OCI-M2 (cell line): ENCODE measurements around the gene HPCAL1.

Experiments used
- DNase-seq: peaks from one replicate; lab custom pipeline; 2025; ENCODE audit not compliant: unreplicated experiment; lab: John Stamatoyannopoulos, UW

HPCAL1 gene

DNA sequence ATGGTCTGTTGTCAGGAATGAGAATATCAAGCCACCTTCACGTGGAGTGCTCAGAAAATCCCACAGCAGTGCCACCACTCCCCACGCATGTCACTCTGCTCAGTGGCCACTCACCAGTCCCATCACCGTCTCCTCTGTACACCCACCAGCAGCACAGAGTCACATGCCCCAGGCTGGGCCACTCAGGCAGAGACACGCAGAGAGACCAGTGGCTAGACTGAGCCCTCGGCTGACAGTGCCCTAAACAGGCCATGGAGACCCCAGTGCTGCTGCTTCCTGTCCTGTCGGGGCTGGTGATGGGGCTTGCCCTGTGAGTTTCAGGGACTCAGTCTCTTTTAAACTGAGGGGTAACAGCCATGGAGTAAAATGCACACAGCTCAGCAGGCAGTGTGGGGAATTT is 119.5 kb downstream of the HPCAL1 start:
- DNase-seq = no peak

DNA sequence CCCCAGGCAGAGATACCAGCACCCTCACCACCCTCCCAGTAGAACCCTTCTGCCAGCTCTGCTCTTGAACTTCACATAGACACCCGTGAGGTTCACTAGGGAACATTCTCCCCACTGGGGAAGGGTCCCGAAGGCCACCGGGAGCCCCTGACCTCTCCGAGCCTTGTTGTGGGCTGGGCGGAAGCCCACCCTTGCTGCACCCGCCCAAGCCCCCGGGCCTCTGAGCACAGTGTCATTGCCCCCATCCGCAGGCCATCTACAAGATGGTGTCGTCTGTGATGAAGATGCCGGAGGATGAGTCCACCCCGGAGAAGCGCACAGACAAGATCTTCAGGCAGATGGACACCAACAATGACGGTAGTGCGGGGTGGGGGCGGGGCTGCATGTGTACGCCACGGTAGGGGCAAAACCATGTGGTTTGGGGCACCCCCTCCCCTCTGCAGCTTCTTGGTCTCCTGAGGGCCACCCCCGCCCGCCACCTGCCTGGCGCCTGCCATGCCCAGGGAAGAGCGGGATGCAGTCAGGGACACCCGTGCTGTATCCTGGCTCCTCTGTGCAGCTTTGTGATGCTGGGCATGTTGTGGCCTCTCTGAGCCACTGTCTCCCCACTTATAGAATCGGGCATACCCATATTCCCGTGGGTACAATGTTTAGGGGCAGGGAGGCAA is 120.2 kb downstream of the HPCAL1 start:
- no peak for DNase-seq

DNA sequence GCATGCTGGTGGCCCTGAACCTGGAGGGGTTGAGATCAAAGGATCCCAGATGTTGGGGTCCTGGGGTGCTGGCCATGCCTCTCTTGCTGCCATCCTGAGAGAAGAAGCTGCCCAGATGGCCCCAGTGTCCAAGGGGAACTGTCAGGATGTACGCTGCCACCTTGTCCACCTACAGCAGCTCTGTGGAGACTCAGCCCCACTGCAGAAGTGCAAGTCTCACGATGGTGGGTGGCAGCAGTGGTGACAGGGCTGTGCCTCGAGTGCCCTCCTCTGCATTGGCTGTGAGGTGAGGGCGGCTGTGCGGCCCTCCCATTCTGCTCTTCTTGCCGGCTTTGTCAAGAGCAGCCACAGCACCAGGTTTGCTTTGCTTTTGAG is 120.7 kb downstream of the HPCAL1 start:
- DNase-seq = no peak

DNA sequence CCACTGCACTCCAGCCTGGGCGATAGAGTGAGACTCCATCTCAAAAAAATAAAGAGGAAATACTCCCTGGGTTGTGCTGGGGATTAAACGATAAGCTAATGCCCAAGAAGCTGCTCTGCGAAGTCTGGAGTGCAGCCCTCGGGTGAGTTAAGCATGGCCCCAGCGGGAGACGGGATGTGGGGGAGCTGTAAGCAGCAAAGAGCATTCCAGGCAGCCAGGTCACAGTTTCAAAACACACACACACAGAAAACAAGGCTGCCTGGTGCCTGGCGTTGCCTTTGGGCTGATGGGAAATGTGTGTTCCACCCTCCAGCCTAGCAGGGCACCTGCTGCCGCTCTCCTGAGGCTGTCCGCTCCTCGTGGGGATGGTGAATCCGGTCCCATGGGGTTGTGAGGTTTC is 121.3 kb downstream of the HPCAL1 start:
- no peak for DNase-seq

DNA sequence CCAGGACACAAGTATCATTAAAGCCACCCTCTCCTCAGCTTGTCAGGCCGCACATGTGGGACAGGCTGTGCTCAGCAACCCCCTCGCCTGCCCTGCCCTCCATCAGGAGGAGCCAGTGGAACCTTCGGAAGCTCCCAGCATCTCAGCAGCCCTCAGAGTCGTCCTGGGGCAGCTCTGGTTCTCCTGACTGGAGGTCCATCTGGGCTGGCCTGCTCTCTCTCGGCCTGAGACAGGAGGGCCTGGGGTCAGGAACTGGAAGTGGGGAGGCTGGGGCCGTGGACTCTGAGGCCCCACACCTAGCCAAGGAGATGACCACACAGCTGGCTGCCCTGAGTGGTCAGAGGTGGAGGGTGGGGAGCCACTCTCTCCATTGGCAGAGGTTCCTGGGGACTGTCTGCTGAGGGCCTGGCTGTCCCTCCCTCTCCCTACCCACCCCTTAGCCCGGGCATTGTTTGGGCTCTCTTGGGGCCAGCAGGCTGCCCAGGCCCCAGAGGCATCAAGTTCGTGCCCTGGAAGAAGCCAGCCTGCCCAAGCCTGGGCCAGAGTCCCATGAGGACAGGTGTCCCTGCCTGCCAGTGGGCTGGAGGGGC is 122.3 kb downstream of the HPCAL1 start:
- DNase-seq = no peak

DNA sequence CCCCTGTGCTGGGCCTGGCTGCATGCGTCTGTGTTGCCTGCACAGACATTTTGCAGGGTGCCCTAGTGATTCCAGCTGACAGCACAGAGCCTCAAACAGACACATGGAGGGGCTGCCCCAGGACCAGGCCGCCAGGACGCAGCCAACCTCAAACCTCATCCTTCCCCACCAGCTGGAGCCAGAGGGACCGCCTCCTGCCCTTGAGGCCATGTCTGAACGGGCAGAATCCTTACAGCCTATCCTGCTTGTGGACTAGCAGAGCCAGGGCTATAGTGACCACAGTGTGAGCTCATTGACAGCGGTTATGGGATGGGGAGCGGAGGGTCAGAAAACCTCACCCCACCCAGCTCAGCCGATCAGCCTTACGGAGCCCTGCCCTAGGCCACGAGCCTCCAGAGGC is 123.0 kb downstream of the HPCAL1 start:
- DNase-seq = no peak

DNA sequence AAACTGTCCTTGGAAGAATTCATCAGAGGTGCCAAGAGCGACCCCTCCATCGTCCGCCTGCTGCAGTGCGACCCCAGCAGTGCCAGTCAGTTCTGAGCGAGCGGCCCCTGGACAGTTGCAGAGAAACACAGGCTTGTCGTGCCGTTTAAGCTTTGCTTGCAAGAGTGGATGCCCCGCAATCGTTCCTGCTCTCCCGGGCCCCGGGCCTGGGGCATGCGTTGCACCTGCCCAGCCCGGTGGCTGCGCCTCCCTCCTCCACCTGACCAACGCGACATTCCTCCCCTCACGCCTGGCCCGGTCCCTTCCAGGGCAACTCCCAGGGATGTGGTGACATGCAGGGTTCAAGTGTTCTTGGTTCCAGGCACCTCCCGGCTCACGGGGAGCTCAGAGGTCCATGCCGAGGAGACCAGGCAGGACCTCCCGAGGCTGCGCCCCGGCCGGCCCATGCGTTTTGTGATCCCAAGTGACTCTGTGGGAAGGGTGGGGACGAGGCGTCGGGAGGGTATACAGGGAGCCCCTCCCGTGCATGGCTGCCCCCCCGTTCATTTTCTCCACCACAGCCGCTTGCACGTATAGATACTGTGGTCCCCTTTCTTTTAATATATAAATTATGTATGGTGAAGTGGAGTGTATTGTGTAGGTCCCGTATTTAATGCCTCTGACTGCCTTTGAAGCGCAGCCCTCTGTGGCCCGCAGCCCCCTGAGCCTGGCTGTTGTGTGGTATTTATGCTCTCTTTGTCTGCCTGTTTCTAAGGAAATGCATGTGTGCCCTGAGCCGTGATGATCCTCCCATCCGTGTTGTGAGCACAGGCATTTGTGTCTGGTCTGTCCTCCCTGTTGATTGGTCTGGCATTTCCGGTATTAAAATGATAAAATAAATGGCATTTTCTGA is 124.3 kb downstream of the HPCAL1 start:
- no peak for DNase-seq

DNA sequence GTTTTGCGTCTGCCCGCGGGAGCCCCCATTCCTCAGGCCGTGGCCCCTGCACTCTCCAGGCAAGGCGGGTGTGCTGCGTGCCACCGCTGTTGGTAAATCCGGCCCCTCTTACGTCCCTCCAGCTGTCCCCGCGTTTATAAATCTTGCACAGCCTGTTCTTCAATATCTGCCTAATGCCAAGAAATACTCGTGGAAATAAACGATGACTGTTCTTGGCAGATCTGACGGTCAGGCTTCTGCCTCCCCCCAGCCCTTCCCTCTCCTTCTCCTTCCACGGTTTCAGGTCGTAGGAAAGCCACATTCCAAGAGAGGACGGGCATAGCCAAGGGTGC is 124.9 kb downstream of the HPCAL1 start:
- no peak for DNase-seq

DNA sequence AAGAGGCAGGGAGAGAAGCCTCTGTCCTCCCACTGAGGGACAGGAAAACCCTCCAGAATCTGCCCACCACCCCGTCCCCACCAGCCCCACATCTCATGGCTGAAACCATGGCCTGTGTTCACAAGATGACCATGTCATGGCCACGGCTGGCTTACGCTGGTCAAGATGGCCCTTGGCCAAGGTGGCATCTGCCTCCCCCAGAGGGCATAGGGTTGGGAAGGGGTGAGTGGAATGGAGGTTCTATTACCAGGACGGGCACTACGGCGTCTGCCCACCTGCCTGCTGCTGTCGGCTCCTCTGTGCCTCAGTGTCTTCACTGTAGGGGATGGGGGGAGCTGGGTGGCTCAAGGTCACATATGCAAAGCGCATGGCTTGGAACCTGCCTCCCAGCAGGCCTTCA is 125.7 kb downstream of the HPCAL1 start:
- DNase-seq = no peak

DNA sequence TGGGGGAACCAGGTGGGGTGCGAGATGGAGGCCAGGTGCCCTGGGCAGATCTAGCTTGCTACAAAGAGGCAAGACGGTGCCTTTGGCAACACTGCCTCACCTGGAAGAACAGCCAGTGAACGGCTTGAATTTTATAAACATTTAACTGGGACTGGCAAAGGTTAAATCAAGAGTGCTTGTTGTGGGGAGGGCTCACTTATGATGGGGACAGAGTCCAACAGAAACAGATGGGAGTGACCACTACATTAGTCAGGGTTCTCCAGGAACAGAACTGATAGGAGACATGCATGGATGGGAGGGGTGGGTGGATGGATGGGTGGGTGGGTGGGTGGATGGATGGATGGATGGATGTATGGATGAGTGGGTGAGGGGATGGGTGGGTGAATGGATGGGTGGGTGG is 126.2 kb downstream of the HPCAL1 start:
- DNase-seq = no peak

DNA sequence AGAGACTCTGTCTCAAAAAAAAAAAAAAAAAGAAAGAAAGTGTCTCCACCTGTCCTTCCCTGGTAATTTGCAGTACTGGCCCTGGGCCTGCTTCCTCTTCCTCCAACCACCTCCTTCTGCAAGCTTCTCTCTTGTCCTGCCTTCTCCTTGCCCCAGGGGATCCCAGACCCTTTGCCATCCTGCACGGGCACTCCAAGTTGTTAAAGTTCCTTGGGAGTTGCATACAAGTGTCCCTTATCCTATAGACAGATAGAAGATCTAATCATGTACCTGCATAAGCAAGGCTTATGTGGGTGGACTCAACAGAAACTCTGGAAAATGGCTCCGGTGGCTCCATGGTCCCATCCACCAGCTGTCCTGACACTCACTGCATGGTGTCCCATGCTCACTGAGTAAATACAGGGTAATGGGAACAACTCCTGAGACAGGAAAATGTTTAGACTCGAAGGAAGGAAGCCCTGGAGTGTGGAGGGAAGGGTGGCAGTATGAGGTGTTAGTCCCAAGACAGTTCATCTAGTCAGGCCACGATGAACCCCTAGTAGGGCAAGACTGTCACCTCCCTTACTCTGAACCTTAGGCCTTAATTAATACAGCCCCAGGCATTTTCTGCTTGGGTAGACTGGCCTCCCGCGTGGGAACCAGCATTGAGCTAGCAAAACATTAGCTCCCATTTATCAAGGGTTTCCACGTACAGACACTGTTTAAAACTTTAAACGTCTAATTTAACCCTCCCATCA is 128.3 kb downstream of the HPCAL1 start:
- DNase-seq = no peak

DNA sequence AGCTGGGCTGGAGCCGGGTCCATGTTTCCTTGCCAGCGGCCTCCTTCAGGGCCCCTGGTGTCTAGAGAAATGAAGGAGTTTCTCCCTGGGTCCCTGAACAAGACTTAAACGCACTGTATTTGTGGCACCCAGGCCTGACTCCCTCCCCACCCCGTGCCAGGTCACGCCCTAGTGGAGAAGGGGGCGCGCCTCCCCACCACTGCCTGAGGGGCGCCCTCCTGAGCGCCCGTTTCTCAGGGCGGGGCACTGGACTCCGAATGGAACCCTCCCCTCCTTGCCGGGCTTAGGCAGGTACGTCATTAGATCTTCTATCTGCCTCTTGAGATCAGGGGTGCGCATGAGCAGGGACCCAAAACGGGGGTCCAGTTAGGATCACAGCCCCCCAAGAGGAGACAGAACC is 129.1 kb downstream of the HPCAL1 start:
- no peak for DNase-seq

DNA sequence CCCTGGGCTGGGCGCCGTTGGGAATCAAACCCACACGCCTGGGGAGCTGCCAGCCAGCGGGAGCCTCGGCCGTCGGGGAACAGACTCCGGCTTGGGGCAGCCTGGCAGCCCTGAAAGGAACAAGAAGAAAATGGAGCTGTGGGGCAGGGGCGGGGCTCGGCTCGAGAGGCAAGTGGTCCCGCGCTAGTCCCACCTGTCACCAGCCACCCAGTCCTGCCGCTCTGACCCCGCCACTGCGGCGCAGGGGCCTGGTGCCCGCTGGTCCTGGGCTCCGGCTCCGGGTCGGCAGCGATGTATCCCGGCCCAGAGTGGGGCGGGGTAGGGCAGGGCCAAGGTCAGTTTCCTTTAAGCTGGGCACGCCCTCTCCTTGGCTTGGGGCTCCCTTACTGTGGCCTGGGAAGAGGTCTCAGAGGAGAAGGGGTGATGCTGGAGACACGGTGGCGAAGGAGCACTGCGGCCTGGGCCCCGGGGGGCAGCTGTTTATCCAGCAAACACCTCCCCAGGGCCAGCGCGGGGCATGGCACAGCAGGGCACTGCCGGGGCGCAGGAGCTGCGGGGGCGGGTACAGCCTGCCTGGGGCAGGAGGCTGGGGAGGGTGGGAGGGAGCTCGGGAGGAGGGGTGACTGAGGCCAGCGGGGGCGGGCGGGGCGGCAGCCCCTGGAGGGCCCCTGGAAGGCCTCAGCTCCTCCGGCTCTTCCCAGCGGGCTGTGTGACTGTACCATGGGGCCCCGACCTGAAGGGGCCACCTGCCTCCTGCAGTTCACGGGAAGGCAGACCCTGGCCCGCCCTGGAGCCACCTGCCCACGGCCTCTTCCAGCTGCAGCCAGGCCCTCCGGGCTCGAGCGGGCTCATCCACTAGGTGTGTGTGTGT is 129.8 kb downstream of the HPCAL1 start:
- no peak for DNase-seq

DNA sequence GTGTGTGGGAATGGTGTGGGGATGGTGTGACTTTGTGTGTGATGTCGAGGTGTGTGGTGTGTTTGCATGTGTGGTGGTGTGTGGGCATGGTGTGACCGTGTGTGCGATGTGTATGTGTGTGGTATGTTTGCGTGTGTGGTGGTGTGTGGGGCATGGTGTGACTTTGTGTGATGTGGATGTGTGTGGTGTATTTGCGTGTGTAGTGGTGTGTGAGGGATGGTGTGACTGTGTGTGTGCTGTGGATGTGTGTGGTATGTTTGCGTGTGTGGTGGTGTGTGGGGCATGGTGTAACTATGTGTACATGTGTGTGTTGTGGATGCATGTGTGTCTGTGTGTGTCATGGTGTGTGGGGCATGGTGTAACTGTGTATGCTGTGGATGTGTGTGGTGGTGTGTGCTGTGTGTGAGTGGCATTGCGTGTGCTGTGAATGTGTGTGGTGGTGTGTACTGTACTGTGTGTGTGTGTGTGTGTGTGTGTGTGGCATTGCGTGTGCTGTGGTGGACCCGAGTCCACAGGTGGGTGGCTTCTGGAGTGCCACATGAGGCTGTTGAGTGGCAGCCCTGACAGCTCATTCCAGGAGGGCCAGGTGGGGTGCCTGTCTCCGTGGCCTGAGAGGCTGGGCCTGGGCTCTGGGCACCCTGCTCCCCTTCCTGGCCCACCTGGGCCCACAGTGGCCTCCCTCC is 130.7 kb downstream of the HPCAL1 start:
- no peak for DNase-seq

DNA sequence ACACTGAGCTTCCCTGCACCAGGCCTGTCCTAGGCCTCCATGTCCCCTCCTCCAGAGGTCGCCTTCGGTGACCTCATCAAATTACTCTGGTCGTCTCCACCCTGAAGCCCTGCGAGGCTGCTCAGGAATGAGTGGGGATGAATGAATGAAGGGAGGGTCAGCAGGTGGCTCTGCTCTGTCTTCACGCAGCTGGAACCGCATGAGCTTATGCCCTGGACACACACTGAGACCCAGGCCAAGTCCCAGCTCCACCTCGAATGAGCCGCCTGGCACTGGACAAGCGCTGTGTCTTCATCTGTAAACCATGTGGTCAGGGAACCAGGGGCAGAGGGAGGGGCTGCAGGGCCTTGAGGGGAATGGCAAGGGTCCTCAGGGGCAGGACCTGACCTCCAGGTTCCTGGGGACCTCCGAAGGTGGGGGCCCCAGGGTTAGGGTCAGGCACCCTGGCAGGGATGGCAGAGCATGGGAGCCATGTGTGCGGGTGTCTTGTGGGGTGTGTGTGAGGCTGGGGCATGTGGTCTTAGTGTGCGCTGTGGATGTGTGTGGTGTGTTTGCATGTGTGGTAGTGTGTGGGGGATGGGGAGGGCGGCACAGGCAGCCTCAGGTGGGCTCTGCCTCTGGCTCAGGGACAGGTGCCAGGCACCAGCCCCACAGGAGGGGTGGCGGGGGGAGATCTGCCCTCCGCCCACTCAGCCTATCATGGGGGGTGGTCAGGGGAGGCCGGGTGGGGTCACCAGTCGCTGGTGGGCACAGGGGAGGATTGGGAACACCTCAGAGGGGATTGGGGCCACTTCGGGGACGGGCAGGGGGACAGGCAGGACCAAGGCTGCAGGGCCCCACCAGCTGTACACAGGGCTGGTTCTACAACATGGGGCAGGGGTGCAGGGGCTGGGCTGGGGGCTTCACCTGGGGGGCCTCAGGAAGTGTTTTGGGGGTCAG is 131.5 kb downstream of the HPCAL1 start:
- DNase-seq = no peak

DNA sequence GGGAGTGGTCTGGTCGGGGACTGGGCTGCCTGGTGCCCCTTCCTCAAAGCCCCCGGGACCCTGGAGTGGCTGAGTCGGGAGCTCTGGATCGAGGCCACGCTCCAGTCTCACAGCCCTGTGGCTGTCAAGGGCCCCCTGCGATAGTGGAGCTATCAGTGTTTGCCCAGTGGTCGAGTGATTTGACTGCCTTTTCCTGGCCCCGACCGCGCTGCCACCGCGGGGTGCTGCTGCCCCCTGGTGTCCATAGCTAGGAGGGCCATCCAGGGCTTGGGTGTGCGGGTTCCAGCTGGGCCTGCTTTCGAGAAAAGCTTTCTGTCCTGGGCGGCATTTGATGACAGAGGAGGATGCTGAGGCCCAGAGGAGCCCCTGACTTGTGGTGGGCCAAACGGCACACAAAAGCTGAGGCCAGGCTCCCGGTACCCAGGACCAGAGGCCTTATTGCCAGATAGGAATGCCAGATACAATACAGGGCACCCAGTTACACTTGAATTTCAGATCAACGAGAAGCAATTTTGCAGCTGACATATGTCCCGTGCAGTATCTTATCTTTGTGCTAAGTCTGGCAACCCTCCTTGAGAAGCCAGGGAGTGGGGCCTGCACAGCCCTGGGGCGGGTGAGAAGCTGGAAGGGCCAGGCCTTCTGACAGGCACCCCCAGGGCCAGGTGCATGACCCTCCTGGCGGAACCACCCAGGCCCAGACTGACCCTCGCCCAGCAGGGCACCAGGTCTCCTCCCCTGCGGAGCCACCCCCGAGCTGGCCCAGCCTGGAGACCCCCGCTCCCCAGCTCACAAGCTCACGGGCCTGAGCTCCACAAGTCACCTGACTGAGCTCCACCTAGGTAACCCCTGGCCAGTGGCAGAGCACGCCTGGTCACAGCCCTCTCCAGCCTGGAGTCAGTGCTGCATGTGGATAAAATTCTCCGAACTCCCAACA is 132.4 kb downstream of the HPCAL1 start:
- DNase-seq = peak; percentile 45

DNA sequence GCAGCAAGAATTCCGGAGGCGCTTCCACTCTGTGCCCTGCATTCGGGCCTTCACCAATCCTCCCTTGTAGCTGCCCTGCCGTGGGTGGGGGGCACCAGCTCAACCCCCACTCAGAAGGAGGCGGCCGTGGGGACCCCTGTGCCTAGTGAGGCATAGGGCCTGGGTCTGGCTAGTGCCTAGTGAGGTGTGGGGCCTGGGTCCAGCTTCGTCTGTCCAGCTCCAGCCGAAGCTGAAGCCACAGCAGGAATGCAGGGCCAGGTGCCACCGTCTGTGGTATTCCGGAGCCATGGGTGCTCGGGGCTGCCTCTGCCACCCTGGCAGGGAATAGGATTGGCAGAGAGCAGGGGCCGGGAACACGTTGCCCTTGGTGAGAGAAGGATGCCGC is 133.1 kb downstream of the HPCAL1 start:
- no peak for DNase-seq

DNA sequence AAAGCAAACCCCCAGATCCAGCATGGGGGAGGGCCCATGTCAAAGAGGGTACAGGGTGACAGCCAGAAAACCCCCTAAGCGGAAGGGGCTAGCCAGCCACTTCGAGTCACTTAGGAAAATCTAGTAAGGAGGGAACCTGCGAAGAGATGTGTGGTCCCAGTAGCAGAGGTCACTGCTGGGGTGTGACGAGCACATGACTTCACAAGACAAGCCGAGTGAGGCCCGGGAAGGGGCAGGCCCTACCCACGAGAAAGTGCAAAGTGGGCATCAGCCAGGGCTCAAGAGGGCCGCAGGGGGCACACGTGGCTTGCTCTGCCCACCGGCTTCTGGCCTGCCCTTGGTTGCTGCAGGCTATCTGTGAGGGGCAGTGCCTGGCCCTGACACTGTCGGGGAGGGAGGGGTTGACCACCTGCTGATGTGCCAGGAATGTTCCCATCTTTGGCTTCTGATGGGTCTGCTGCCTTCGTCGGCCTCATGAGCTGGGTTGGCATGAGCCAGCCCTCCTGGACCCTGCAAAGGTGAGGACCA is 133.9 kb downstream of the HPCAL1 start:
- DNase-seq = no peak
